Uterus (tissue), 2 donors: Measurements from ENCODE around the gene KRT86.

Source experiments
- POLR2A ChIP-seq, 2 donors: fragments of 450-650 bp; IDR thresholded peaks; one replicate each; pipeline ENCODE4 v1.6.1; 2016; ENCODE audit warnings: antibody characterized with exemption in 2 of 2, mild to moderate bottlenecking in 1 of 2, moderate library complexity in 1 of 2
- TF ChIP-seq, protein P1 (sequence below), 4 experiments: fragments of 200-600 bp in 2 of 4; fragments of 450-650 bp in 2 of 4; sonication (generic) in 2 of 4; IDR thresholded peaks; one replicate each; pipeline ENCODE4 v1.5.1; 2016 to 2019; ENCODE audit warnings: antibody characterized with exemption in 4 of 4, mild to moderate bottlenecking in 2 of 4, moderate library complexity in 1 of 4

DNA sequence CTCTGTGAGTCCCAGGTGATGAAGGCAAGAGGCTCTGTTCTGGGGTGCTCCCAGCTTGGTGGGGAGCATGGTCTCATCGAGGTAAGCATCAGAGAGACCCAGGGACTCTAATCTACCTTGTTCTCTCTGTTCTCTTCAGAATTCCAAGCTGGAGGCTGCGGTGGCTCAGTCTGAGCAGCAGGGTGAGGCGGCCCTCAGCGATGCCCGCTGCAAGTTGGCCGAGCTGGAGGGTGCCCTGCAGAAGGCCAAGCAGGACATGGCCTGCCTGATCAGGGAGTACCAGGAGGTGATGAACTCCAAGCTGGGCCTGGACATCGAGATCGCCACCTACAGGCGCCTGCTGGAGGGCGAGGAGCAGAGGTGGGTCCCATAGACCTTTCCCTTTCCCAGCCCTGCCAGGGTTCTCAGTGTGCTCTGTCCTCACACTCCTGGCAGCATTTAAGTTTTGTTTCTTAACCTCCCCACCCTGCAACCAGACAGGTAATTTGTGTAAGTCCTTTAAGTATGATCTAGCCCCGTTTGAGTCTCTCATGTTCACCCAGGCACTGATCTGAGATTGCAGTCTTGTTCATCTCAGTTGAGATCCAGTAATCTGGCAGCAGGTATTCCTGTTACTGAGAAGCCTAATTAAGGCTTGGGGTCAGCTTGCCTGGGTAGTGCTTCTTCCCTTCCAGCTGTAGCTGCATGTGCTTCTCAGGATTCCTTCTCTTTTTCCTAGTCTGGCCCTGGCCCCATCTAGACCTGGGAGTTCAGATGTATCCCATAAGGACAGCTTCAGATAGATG is 31.7 kb downstream of the KRT86 start:
- TF ChIP-seq, protein P1, sequence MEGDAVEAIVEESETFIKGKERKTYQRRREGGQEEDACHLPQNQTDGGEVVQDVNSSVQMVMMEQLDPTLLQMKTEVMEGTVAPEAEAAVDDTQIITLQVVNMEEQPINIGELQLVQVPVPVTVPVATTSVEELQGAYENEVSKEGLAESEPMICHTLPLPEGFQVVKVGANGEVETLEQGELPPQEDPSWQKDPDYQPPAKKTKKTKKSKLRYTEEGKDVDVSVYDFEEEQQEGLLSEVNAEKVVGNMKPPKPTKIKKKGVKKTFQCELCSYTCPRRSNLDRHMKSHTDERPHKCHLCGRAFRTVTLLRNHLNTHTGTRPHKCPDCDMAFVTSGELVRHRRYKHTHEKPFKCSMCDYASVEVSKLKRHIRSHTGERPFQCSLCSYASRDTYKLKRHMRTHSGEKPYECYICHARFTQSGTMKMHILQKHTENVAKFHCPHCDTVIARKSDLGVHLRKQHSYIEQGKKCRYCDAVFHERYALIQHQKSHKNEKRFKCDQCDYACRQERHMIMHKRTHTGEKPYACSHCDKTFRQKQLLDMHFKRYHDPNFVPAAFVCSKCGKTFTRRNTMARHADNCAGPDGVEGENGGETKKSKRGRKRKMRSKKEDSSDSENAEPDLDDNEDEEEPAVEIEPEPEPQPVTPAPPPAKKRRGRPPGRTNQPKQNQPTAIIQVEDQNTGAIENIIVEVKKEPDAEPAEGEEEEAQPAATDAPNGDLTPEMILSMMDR (IDR thresholded peaks at IDR 0.05) = no peak
- no peak for TF ChIP-seq POLR2A (IDR thresholded peaks at IDR 0.05)
